H9 (cell line): Measurements from ENCODE around the gene EML1. TPM values are rescaled to one million over a fixed set of nuclear protein-coding genes. Genes with fewer than 3 reads are reported as not detected.

ENCODE experiments used
- DNase-seq: peaks from one replicate; pipeline ENCODE4 v3.0.0-alpha.2; 2017
- H2AFZ ChIP-seq: one replicate; pipeline ENCODE4 v1.6.1; 2013; ENCODE audit warnings: mild to moderate bottlenecking, low read length, control low read depth, moderate library complexity
- H2AK5ac ChIP-seq: 2 replicates; pipeline ENCODE4 v1.6.1; 2013; ENCODE audit warnings: low read length, control low read depth, mixed read lengths; ENCODE audit not compliant: insufficient read length
- H2BK120ac ChIP-seq: one replicate; pipeline ENCODE4 v1.6.1; 2013; ENCODE audit warnings: low read depth, mild to moderate bottlenecking, low read length, control low read depth, inconsistent platforms; ENCODE audit not compliant: poor library complexity, severe bottlenecking
- H2BK12ac ChIP-seq: 2 replicates; pipeline ENCODE4 v1.6.1; 2013; ENCODE audit warnings: low read length, control low read depth, mixed read lengths, low read depth; ENCODE audit not compliant: insufficient read length
- H2BK15ac ChIP-seq: 2 replicates; pipeline ENCODE4 v1.6.1; 2013; ENCODE audit warnings: low read depth, low read length, control low read depth
- H2BK20ac ChIP-seq: one replicate; pipeline ENCODE4 v1.6.1; 2013; ENCODE audit warnings: low read depth, mild to moderate bottlenecking, low read length, control low read depth, inconsistent platforms; ENCODE audit not compliant: poor library complexity, severe bottlenecking
- H2BK5ac ChIP-seq: 2 replicates; pipeline ENCODE4 v1.6.1; 2013; ENCODE audit warnings: low read length, control low read depth, mixed read lengths; ENCODE audit not compliant: insufficient read length
- H3K14ac ChIP-seq: 2 replicates; pipeline ENCODE4 v1.6.1; 2013; ENCODE audit warnings: low read length, control low read depth; ENCODE audit not compliant: insufficient read depth
- H3K18ac ChIP-seq: 2 replicates; pipeline ENCODE4 v1.6.1; 2013; ENCODE audit warnings: low read depth, mild to moderate bottlenecking, mixed read lengths, low read length, control low read depth; ENCODE audit not compliant: insufficient read length
- H3K23ac ChIP-seq: 2 replicates; pipeline ENCODE4 v1.6.1; 2013; ENCODE audit warnings: low read length, control low read depth, mixed read lengths, low read depth; ENCODE audit not compliant: insufficient read length
- H3K23me2 ChIP-seq: 2 replicates; pipeline ENCODE4 v1.6.1; 2013; ENCODE audit warnings: low read depth, mild to moderate bottlenecking, mixed read lengths, low read length, control low read depth; ENCODE audit not compliant: insufficient read length, poor library complexity, severe bottlenecking
- H3K27ac ChIP-seq: 2 replicates; pipeline ENCODE4 v1.5.1; 2013; ENCODE audit warnings: low read length, control low read depth, mixed read lengths, low read depth; ENCODE audit not compliant: insufficient read length
- H3K27me3 ChIP-seq: 2 replicates; pipeline ENCODE4 v1.6.1; 2013; ENCODE audit warnings: low read length, control low read depth, inconsistent platforms; ENCODE audit not compliant: insufficient read depth
- H3K4ac ChIP-seq: 2 replicates; pipeline ENCODE4 v1.6.1; 2013; ENCODE audit warnings: low read depth, mild to moderate bottlenecking, control low read depth, inconsistent platforms, low read length, moderate library complexity
- H3K4me1 ChIP-seq: 2 replicates; pipeline ENCODE4 v1.6.1; 2013; ENCODE audit warnings: low read length, control low read depth, inconsistent platforms; ENCODE audit not compliant: insufficient read depth
- H3K4me2 ChIP-seq: 2 replicates; pipeline ENCODE4 v1.6.1; 2013; ENCODE audit warnings: low read length, control low read depth, mixed read lengths; ENCODE audit not compliant: insufficient read length, insufficient read depth
- H3K56ac ChIP-seq: 2 replicates; pipeline ENCODE4 v1.6.1; 2013; ENCODE audit warnings: low read depth, mild to moderate bottlenecking, mixed read lengths, low read length, control low read depth; ENCODE audit not compliant: insufficient read length
- H3K79me1 ChIP-seq: 2 replicates; pipeline ENCODE4 v1.6.1; 2013; ENCODE audit warnings: low read depth, mild to moderate bottlenecking, moderate library complexity, low read length, control low read depth, inconsistent platforms; ENCODE audit not compliant: insufficient read depth, poor library complexity, severe bottlenecking
- H3K79me2 ChIP-seq: 2 replicates; pipeline ENCODE4 v1.6.1; 2013; ENCODE audit warnings: low read length, control low read depth, inconsistent platforms; ENCODE audit not compliant: insufficient read depth
- H3K9ac ChIP-seq: 2 replicates; pipeline ENCODE4 v1.6.1; 2013; ENCODE audit warnings: low read length, control low read depth, mixed read lengths; ENCODE audit not compliant: insufficient read length; ENCODE audit errors: extremely low read depth
- H3K9me3 ChIP-seq: one replicate; pipeline ENCODE4 v1.6.1; 2013; ENCODE audit warnings: low read depth, low read length, inconsistent platforms; ENCODE audit not compliant: control insufficient read depth
- H3T11ph ChIP-seq: one replicate; pipeline ENCODE4 v1.6.1; 2013; ENCODE audit warnings: mild to moderate bottlenecking, low read length, control low read depth, inconsistent platforms
- H4K20me1 ChIP-seq: one replicate; pipeline ENCODE4 v1.6.1; 2013; ENCODE audit not compliant: control insufficient read depth, insufficient read length, insufficient read depth
- H4K5ac ChIP-seq: 2 replicates; pipeline ENCODE4 v1.6.1; 2013; ENCODE audit warnings: low read depth, mild to moderate bottlenecking, mixed read lengths, low read length, control low read depth; ENCODE audit not compliant: insufficient read length
- H4K8ac ChIP-seq: replicated peaks from 2 replicates; pipeline ENCODE4 v1.6.1; 2013; ENCODE audit warnings: low read length, control low read depth, mixed read lengths, low read depth; ENCODE audit not compliant: insufficient read length
- H4K91ac ChIP-seq: 2 replicates; pipeline ENCODE4 v1.6.1; 2013; ENCODE audit warnings: low read depth, mild to moderate bottlenecking, moderate library complexity, mixed read lengths, low read length, control low read depth; ENCODE audit not compliant: insufficient read length
- H3K27ac Mint-ChIP-seq, 3 experiments: 2 replicates in 2 of 3; 3 replicates in 1 of 3; pipeline ENCODE4 v1.8.0; 2020 to 2021; ENCODE audit warnings: mixed read lengths in 3 of 3, mild to moderate bottlenecking in 1 of 3, moderate library complexity in 1 of 3
- H3K27me3 Mint-ChIP-seq: 2 replicates; pipeline ENCODE4 v1.8.0; 2021; ENCODE audit warnings: low read depth, mild to moderate bottlenecking, moderate library complexity, mixed read lengths
- H3K36me3 Mint-ChIP-seq, 3 experiments: 2 replicates in 2 of 3; 3 replicates in 1 of 3; pipeline ENCODE4 v1.8.0; 2020 to 2021; ENCODE audit warnings: low read depth in 3 of 3, mixed read lengths in 3 of 3; ENCODE audit not compliant: insufficient read depth in 1 of 3
- H3K4me1 Mint-ChIP-seq, 2 experiments: 2 replicates each; pipeline ENCODE4 v1.8.0; 2020; ENCODE audit warnings: mixed read lengths in 2 of 2
- H3K4me3 Mint-ChIP-seq, 2 experiments: 2 replicates in 1 of 2; 3 replicates in 1 of 2; pipeline ENCODE4 v1.8.0; 2020 to 2021; ENCODE audit warnings: mild to moderate bottlenecking in 2 of 2, mixed read lengths in 2 of 2, moderate library complexity in 1 of 2
- H3K9me3 Mint-ChIP-seq, 2 experiments: 2 replicates in 1 of 2; 3 replicates in 1 of 2; pipeline ENCODE4 v1.8.0; 2020; ENCODE audit warnings: mild to moderate bottlenecking in 2 of 2, mixed read lengths in 2 of 2, moderate library complexity in 1 of 2
- WGBS: extraction: QIAGEN DNeasy Blood & Tissue Kit; methylation state at CpG from one replicate; pipeline ENCODE4 v1.1.7; 2013; ENCODE audit warnings: missing lambda C conversion rate, low lambda C conversion rate, mixed read lengths; ENCODE audit not compliant: insufficient read length; ENCODE audit errors: extremely low coverage; 5-methylcytosine and 5-hydroxymethylcytosine counted together
- total RNA-seq: library from RNA; stranded (reverse); gene quantifications from 2 replicates; pipeline ENCODE4 v1.2.1, GENCODE V29; 2021
- TF ChIP-seq, protein P1 (sequence below): fragments of 200-600 bp; sonication (generic); conservative IDR thresholded peaks from 3 replicates; pipeline ENCODE4 v1.8.0; 2021; ENCODE audit warnings: antibody characterized with exemption, mild to moderate bottlenecking

EML1 gene
- total RNA-seq, 1 experiment from 2014 or later: 16.7 TPM

DNA sequence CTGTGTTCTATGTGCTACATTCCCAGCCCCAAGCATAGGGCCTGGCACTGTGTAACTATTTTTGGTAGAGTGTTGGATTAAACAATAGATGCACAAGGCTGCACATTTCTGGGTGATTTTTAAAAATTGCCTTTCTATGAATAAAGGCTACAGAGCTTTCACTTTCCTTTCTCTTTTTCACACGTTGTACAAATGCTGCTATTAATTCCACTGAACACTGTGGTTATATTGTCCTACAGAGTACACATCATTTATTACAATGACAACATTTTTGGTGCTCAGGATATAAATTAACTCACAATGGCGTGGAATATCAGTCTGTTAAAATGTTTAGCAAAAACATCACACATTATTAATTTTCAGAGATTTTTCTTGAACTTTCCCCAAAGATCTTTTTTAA lies 3.6 kb upstream of the EML1 start:
- Histone ChIP-seq H4K91ac (no peak overlapping the region), H3K9me3 (no peaks in the 10 kb centered on the region), H2BK15ac (no peak overlapping the region), H3K27ac (no peak overlapping the region), H3K4ac (no peak overlapping the region), H2BK12ac (no peak overlapping the region), H3T11ph (no peak overlapping the region), H2AFZ (no peak overlapping the region), H2BK20ac (no peak overlapping the region), H4K5ac (no peak overlapping the region), H3K18ac (no peak overlapping the region), H4K8ac (no peak overlapping the region), H3K9ac (no peak overlapping the region), H3K4me2 (no peak overlapping the region), H3K14ac (no peak overlapping the region), H3K56ac (no peak overlapping the region), H3K27me3 (no peaks in the 10 kb centered on the region), H3K79me2 (no peaks in the 10 kb centered on the region), H2BK120ac (no peak overlapping the region), H3K23me2 (peaks cover 4% of the 10 kb centered on the region), H2BK5ac (no peak overlapping the region), H3K4me1 (no peaks in the 10 kb centered on the region), H4K20me1 (no peaks in the 10 kb centered on the region), H3K79me1 (no peaks in the 10 kb centered on the region), H2AK5ac (no peak overlapping the region), H3K23ac (no peak overlapping the region)
- no peaks in the 10 kb centered on the region for H3K9me3 Mint-ChIP-seq
- TF ChIP-seq, protein P1, sequence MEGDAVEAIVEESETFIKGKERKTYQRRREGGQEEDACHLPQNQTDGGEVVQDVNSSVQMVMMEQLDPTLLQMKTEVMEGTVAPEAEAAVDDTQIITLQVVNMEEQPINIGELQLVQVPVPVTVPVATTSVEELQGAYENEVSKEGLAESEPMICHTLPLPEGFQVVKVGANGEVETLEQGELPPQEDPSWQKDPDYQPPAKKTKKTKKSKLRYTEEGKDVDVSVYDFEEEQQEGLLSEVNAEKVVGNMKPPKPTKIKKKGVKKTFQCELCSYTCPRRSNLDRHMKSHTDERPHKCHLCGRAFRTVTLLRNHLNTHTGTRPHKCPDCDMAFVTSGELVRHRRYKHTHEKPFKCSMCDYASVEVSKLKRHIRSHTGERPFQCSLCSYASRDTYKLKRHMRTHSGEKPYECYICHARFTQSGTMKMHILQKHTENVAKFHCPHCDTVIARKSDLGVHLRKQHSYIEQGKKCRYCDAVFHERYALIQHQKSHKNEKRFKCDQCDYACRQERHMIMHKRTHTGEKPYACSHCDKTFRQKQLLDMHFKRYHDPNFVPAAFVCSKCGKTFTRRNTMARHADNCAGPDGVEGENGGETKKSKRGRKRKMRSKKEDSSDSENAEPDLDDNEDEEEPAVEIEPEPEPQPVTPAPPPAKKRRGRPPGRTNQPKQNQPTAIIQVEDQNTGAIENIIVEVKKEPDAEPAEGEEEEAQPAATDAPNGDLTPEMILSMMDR: no peak
- DNase-seq: no peak
- no peaks in the 10 kb centered on the region for H3K36me3 Mint-ChIP-seq
- no peak overlapping the region for H3K4me3 Mint-ChIP-seq
- H3K27me3 Mint-ChIP-seq: peaks cover 24% of the 10 kb centered on the region
- H3K27ac Mint-ChIP-seq: no peak overlapping the region
- peaks cover 16 to 21% of the 10 kb centered on the region in 2 experiments for H3K4me1 Mint-ChIP-seq
- no CpG with 5 or more reads among the region's 2 CpGs for WGBS
